HK-2 (cell line): Measurements from ENCODE around the gene TUBB.
"Not testable (repeated sequence)": the region's sequence is repeated elsewhere in the genome, so short reads cannot be mapped to it uniquely, and the experiment has no call there.

Experiments
- DNase-seq: peaks from one replicate; pipeline ENCODE4 v3.0.0-alpha.2; 2018; ENCODE audit not compliant: unreplicated experiment

The TUBB gene

DNA sequence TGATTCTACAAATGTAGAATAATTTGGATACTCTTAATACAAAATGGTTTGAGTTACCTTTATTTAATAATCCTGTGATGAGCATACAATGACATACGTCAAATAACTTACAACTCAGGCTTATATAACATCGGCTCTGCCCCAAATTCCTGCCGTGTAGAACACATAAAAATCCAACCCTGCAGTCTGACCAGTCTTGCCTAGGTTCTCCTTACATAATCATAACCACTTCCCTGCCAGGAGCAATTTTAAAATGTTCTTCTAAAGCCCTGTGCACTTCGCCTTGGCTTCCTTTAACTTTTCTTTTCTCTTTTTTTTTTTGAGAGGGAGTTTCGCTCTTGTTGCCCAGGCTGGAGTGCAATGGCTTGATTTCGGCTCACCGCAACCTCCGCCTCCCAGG, 40.4 kb downstream of the TUBB start:
- DNase-seq, result no peak

DNA sequence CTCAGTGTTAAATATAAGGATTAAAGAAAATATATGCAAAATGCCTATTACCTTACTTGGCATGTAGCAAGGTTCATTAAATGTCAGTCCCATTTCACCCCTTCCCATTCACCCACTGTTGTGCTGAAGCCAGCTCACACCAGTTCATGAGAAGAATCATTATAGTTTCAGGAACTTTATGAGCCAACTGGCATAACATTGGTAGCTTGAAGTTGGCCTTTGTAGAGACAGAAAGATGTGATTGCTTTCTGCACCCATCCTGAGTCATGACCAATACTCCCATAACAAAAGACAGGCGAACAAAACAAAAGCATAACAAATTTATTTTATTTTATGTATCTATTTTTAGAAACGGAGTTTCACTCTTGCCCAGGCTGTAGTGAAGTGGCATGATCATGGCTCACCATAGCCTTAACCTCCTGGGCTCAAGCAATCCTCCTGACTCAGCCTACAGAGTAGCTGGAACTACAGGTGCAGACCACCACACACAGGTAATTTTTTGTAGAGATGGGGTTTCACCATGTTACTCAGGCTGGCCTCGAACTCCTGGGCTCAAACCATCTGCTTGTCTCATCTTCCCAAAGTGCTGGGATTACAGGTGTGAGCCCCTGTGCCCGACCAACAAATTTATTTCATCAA, 41.8 kb downstream of the TUBB start:
- no peak for DNase-seq

DNA sequence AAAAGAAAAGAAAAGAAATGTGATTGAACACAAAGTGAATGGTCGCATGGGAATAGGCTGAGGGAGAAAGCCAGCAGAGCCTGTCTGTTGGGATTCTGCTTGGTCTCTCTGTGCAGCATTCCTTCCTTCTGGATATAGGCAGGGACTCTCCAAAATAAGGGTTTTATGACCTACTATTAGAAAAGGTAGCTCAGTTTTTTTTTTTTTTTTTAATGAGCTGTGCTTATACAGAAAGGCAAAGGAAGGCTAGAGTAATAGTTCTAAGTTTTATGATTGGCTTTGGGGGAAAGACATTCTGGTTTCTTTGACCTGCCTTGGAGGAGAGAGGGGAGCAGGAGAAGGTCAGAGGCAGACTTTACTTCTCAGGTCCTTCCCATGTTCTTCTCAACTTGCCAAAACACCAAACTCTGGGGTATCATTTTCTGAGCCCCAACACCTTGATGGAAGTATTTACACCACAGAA, 43.0 kb downstream of the TUBB start:
- no peak for DNase-seq

DNA sequence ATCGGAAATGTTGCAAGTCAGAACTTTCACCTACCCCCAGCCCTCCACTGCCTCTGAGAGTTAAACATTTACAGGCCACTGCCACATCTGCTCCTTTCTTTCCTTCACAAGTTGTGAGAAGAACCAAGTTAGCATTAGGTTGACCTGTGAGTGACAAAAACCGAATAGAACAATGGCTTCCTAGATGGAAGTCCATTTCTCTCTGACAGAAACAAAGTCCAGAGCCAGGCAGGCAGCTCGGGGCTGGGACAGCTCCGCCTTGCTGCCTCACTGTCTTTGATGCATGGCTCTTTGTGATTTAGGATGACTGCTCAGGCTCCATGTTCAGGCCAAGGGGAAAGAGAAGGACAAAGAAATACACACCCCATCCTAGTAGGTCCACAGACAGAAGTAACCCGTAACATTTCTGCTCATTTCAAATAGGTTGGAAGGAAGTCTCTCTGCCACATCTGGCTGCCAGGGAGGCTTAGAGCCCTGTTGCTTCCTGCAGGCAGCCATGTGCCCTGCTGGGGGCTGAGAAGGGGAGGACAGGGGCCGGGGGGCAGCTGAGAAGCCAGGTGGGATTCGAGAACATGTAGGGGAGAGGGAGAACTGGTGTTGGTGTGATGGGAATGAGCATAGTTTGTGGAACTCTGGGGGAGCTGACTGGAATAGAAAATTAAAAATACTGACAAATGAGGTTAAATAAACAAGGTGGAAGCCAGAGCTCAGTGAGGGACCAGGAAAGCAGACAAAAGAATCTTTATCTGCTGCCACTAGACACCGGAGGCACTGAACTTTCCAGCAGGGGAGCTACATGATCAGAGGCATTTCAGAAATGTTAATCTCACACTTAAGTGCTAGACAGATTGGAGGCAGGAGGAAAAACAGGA, 43.7 kb downstream of the TUBB start:
- peak; percentile 45 for DNase-seq

DNA sequence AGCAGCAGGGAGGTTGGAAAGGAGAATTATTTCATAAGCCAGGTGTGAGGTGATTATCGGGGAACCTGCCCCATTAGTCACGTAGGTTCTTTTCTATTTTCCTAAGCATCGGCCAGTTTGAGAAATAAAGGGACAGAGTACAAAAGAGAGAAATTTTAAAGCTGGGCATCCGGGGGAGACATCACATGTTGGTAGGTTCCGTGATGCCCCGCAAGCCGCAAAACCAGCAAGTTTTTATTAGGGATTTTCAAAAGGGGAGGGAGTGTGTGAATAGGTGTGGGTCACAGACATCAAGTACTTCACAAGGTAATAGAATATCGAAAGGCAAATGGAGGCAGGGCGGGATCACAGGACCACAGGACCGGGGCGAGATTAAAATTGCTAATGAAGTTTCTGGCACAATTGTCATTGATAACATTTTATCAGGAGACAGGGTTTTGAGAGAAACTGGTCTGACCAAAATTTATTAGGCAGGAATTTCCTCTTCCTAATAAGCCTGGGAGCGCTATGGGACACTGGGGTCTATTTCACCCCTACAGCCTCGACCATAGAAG, 44.4 kb downstream of the TUBB start:
- DNase-seq, result not testable (repeated sequence)

DNA sequence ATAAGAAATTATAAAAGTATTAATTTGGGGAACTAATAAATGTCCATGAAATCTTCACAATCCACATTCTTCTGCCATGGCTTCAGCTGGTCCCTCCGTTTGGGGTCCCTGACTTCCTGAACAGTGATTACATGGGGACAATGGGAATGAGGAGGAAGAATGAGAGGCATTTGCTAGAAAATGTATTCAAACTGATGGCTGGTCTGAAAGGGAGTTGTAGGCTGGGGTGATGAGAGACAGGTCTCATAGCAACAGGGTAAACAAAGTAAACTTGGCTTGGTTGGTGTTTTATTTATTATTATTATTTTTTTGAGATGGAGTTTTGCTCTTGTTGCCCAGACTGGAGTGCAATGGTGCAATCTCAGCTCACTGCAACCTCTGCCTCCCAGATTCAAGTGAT, 45.3 kb downstream of the TUBB start:
- DNase-seq, result not testable (repeated sequence)

DNA sequence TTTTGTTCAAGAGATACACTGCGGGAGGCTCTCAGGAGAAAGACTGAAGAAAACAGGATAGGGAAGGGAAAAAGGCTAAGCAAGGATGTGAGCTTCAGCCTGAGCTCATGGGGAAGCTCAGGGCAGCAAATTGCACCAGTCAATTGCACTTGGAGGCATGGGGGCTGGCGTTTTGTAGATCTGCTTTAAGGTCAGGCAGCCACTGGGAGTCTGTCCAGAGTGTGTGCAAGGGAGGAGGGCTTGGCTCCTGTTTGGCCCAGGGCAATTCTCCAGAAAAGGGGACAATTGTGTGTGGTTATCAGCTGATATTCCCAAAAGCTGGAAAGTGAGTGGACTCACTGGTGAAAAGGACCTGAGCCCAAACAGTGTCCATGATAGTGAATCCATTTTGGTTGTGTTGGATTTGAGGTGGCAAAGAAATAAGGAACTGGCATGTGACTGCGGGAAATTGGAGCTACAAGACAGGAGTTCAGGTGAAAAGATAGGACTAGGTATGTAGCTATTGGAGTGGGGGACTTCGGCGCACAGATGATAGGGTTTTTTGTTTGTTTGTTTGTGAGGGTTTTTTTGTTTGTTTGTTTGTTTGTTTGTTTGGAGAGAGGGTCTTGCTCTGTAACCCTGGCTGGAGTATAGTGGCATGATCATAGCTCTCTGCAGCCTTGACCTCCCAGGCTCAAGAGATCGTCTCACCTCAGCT, 46.5 kb downstream of the TUBB start:
- no peak for DNase-seq

DNA sequence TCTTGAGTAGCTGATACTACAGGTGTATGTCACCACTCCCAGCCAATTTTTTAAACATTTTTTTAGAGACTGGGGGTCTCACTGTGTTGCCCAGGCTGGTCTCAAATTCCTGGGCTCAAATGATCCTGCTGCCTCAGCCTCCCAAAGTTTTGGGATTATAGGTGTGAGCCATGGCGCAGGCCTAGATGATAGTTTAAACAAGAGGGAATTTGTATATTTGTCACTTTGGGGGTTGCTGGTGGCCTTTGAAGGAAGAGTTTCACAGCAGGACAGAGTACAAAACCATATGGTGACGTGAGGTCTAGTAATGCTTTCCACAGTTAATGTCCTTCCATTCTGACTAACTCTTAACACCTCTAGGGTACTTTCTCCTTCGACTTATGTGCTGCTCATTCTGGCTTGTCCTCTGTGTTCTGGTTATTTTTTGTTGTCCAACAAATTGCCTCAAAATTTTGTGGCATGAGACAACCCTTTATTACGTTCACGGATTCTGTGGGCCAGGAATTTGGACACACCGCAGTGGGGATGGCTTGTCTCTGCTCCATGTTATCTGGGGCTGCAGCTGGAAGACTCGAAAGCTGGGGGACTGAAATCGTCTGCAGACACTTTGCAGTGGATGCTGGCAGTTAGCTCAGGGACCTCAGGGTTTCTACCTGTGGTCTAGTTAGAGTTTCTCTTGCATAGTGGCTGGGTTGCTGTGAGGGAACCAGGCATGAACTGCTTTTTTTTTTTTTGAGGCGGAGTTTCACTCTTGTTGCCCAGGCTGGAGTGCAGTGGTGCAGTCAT, 47.2 kb downstream of the TUBB start:
- no peak for DNase-seq

DNA sequence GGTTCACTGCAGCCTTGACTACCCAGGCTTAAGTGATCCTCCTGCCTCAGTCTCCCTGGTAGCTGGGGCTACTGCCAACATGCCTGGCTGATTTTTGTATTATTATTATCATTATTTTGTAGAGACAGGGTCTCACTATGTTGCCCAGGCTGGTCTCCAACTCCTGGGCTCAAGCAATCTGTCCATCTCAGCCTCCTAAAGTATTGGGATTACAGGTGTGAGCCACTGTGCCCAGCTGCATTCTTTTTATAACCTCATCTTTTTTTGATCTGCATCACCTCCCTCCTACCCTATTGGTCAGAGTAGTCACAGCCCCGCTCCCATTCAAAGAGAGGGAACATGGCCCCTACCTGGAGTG, 47.8 kb downstream of the TUBB start:
- DNase-seq, result no peak

DNA sequence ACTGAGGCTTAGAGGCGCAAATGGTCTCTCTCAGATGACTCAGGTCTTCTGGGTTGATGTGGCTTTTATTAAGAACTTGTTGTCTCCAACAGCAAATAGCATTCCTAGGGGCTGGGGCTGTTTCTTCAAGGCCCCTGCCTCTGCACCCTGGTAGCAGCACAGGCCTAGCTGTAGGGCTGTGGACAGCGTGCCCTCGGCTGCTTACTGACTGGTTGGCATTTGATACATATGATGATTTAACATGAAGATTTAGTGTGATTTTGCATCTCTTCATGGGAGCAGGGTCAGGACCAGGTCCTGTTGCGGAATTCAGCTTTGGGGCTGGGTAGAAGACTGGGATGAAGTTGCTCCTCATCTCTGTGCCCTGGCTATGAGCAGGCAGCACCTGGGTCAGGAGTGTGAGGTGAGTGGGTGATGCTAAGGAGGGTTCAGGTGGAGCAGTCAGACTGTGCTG, 48.5 kb downstream of the TUBB start:
- no peak for DNase-seq

DNA sequence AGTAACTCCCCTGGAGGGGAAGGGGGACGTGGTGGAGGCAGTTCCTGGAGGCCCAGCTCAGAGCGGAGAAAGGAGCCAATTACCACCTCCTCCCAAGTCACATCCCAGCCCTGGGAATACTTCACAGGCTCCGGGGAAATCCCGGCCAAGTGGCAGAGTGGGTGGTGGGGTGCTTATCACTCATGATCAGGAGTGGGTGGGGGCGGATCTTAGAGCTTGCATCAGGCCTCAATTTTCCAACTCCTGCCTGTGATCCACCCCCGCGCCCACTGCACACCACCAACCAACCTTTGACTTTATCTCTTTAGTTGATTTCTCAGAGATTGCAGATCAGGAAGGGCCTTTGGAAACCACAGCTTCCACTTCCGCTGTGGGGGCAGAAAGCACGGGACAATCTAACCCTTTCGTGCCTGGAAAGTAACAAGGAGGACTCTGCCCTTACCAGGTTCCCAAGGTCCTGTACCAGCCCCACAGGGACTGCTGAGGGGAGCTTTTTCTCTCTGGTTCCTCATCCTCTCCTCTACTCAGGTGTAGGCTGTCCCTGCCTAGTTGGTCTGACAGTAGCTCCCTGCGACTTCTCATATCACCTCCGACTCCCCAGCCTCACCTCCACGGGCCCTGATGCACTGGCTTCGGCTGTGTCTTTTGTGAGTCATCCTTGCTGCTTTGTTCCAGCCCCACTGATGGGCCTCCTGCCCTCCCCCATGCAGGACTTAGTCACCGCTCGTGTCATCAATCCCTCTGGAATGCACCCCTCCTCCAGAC, 49.1 kb downstream of the TUBB start:
- peak; percentile 94 for DNase-seq

DNA sequence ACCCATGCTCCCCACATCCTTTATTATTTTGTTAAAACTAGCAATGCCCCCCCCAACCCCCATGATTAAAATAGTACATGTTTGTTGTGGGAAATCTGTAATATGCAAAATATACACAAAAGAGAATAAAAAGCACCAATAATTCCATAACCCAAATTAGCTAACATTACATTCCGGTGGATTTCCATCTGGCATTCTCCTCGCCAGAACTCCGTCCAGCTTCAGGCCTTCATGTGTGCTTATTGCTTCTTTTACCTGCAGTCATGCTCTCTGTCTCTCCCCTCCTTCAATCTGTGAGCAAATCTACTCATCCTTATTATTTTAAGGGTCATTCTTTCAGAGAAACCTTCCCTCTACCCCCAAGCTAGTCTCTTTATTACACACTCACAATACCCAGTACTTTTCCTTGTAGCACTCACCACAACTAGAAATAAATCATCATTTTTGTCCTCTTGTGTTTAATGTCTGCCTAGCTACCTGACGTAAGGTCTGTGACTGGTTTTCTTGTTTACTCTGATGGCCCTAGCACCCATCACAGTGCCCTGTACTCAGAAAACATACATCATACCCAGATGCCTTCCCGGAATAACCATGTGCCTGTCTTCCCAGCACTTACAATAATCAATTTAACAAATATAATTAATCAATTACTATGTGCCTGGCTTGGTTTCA, 49.8 kb downstream of the TUBB start:
- peak; percentile 38 for DNase-seq

DNA sequence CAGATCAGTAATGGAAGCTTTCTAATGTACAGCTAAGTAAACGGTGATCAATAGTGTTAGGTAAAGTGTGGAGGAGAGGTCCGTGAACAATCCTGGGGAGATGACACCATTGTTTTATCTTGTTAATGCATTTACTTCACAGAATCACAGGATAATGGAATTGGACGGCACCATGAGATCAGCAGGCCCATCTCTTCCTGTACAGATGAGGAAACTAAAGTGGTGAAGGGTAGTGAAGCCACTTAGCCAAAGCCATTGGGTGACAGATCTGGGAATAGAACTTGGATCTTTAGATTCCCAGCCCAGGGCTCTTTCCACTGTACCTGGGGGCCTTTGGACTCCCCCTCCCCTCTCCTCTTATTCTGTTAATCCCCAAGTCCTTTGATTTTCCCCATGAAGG, 50.4 kb downstream of the TUBB start:
- DNase-seq, result no peak

DNA sequence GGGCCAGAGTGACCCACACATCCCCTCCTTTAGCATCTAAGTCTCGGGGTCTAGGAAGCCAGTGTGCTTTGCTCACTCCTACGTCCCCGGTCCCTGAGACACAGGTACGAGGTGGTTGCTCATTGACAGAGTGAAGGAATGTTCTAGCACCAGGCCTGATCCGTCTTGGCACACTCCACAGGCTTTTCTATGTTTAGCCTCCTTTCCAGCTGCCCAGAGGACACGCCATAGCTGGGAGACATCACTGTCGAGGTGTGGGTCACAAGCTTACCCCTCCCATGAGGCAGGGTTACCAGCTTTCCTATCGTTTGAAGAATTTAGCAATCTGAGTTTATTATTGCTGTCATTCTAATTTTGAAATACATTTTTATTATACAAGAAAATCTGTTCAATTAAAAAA, 54.5 kb downstream of the TUBB start:
- no peak for DNase-seq
